GM19035 (cell line): Measurements from ENCODE around the gene CAPNS2.

Experiments
- ATAC-seq: cut with Tn5 transposase; IDR thresholded peaks from one replicate; pipeline ENCODE4 v1.9.1; 2021; ENCODE audit not compliant: unreplicated experiment

CAPNS2 gene

GRCh38 chr16:55566432-55567175 is at the start of gene CAPNS2:
TSS of gene CAPNS2 (plus strand) at chr16:55566684. CDS start at chr16:55566757, 73 bp downstream.
- no peak for ATAC-seq

DNA sequence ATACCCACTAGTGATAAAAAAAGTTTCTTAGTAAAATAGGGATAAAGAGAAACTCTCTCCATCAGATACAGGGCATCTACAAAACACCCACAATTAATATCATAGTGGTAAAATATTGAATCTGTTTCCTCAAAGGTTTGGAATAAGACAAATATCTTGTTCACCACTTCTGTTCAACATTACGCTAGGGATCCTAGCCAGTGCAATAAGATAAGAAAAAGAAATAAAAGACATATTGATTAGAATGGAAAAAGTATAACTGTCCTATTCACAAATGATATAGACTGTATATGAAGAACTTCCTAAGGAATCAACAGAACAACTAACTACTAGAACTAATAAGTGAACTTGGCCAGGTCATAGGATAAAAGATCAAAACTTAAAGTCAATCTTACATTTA is 44.7 kb upstream of the CAPNS2 start:
- no peak for ATAC-seq

DNA sequence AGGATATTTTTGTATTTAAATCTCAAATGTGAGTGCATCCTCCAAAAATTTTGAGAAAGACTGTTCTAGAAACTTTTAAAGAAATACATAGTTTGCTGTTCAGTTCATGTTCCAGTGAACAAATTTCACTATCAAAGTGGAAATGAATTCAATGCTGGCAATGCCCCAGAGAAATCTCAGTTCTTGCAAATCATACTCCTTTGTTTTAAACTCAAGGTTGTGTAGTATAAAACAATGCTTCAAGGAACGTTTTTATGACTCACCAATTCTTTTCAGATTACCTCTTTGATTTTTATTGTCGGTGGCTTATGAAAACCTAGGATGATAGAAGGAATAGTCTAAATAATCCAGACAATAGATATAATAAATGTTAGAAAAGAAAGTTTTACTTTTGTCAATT is 40.0 kb upstream of the CAPNS2 start:
- no peak for ATAC-seq

- ATAC-seq, result no peak
These were observed 38.6 kb upstream of the CAPNS2 start for GRCh38 chr16:55527885-55528284.

DNA sequence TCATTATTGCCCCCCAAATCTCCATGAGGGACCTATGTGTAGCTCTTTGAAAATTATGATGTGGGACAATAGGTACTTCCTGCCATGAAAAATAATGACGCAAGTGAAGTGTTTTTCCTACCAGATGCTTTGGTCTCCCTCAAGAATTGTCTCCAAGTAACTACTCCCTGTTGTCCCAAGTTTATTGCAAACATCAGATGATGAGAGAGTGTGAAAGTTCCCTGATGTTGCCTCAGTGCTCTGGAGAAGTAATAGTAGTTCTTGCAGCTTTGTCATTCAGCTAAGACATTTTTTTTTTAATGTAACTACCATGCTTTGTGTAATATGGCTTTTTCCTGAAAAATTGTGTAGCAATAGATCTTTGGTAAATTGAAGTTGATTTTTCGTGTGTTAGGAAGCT is 37.5 kb upstream of the CAPNS2 start:
- ATAC-seq, result no peak

GRCh38 chr16:55530316-55530856 is 36.1 kb upstream of the CAPNS2 start:
- no peak for ATAC-seq

DNA sequence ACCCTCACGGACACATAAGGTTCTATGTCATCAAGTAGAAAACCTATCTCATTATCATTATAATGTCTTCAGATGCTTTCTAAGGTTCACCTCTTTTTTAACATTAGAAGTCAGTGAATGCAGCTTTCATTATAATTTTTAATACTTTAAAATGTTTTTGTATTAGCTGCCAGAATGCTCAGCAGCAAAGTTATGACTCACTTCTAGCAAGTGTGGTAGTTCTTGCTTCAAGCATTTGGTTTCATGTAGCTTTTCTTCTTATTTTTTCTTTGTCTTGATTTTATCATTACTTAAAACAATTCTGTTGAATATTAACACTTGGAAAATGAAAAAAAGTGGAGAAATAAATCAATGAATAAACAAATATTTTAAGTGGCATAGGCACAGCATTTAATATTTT is 34.3 kb upstream of the CAPNS2 start:
- ATAC-seq, result no peak

DNA sequence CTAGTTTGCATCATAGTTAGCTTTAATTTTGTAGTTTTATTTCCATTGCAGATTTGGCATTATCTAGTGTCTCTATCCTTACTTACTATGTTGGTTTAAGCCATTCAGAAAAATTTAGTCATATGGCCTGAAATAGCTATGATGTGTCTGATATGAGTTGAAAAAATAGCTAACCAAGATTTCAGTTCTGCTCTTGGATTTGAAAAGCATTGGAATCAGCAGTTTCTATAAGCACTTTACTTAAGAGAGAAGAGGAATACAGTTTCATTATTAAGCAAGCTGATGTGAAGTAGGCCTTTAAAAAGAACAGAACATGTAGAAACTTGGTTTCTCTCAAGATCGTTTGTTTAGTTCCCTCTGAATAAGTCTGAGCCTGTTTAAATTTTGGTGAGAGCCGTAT is 31.7 kb upstream of the CAPNS2 start:
- no peak for ATAC-seq

DNA sequence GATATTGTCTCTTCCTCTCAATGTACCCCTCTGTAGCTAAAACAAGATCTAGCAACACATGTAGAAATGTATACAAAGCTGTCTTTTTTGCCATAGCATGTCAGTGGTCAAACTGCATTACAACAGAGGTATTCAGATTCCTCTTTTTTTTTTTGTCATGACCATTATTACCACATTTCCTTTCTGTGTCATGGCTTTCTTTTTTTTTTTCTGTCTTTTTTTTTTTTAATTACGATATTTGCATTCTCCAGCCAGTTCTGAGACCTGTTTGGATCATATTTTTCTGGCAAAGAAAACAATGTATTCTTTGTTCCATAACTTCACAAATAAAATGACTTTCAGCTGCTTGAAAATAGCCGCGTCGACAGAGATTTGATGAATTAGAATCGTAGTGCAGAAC is 27.4 kb upstream of the CAPNS2 start:
- ATAC-seq, result no peak

- no peak for ATAC-seq
These were observed 27.0 kb upstream of the CAPNS2 start for GRCh38 chr16:55539488-55539887.

- no peak for ATAC-seq
These were observed 26.3 kb upstream of the CAPNS2 start for GRCh38 chr16:55540221-55540620.

DNA sequence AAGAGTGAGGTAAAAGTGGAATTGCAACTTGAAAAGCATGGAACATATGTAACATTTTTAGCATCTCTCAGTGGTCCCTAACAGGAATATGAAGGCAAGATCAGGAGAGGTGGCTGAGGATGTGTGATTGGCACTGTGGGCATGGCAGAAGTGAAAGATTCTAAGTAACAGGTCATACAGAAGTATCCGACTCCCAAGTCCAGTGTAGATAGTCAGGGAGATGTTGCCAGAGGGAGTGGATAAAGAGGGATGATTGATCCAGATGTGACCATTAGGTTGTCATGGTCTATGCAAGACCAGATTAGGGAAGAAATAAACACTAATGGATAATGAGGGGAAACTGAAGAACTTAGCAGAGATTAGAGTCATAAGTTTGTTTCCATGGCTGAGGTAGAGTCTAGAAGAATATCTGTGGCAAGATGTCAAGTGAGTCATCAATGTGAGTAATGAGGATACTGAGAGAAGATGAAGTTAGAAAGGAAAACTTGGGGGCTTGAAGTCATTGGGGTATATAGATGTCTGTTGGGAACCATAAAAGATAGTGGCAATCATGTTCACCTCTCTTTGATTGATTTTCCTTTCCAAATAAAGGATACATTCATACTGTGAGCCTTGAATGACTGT is 23.9 kb upstream of the CAPNS2 start:
- ATAC-seq, result no peak

DNA sequence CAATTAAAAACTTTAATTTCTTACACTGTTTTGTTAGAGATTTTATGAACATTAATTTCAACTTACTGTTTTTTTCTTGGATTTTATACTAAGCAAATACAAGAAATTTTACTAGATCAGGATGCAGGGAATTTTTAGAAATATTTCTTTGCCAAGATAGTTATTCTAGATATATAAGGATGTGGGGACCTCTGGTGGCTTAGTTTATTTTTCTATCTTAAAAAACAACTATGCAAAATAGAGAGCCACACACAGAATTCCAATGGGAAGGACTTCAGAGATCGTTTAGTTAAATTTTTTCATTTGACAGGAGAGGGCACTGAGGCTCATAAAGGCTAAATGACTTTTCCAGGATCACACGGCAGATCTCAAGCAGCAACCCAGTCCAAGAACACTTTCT is 23.0 kb upstream of the CAPNS2 start:
- ATAC-seq, result no peak

DNA sequence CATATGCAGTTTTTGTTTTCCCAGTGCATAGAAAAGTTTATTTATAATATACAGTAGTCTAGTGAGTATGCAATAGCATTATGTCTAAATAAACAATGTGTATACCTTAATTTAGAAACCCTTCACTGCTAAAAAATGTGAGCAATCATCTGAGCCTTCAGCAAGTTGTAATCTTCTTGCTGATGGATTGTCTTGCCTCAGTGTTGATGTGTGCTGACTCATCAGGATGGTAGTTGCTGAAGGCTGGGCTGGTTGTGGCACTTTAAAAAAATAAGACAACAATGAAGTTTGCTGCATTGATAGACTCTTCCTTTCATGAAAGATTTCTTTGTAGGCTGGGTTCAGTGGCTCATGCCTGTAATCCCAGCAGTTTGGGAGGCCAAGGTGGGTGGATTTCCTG is 13.9 kb upstream of the CAPNS2 start:
- no peak for ATAC-seq

- no peak for ATAC-seq
These were observed 11.0 kb upstream of the CAPNS2 start for GRCh38 chr16:55555436-55555835.

- ATAC-seq, result no peak
These were observed 9.3 kb upstream of the CAPNS2 start for GRCh38 chr16:55557186-55557585.

DNA sequence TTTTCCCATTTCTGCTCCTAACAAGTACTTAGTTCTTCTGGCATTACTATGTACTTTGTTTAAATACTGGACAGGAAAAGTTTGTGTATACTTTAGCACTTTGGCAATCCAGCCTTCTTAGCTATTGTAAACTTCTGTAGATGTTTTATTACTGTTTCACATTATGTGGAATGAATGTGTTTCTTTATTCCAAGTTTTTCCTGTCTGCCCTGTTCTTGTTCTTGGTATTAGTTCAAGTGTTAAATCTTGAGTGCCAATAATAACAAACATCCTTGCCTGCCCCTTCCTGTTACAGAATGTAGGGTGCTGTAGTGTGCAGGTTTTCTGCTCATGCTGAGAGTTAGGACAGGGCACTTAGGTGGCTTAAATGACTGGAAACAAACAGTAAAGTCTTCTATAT is 7.3 kb upstream of the CAPNS2 start:
- no peak for ATAC-seq

DNA sequence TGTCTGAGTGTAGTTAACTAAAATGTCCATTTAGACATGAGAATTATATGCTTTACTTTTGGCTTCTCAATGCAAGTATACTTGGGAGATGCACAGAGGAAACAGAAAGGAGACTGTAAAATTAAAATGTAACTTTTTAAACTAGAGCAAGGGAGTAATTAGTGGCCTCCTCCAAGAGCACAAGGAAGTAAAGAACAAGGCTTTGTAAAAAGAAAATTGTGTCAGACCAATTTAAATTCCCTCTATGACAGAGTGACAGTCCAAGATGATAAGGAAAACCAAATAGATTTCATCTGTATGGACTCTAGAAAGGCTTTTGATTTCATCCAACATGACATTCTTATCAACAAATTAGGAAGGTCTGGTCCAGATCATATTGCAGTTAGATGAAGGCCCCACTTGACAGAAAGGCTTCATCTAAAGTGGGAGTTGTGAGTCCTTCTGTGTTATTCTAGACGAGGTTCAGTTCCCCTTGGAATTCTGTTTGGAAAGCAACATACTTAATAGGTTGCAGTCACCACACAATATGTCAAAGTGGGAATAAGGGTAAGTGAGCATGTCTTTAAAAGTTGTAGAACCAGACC is 6.5 kb upstream of the CAPNS2 start:
- no peak for ATAC-seq

DNA sequence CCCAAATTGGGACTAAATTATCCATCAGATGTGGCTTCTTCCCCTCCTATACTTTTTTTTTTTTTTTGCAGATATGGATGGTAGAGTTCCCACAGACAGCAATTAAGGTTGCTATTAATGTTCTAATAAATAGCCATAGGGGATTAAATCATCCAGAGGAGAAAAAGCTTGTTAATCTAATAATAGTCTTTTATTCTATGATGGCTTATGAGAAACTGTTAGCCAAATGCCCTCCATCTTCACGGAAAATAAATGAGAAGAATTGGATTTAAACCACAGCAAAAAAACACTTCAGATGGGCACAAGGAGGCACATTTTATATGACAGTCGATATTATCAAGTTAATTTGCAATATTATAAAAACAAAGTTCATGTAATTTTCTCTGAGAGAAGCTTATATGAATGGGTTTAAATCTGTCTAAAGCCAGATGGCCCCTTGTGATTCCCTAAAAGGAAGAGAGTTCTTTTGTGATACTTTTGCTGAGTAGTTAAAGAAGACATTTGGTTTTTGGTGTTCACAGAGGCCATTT is 5.1 kb upstream of the CAPNS2 start:
- no peak for ATAC-seq

DNA sequence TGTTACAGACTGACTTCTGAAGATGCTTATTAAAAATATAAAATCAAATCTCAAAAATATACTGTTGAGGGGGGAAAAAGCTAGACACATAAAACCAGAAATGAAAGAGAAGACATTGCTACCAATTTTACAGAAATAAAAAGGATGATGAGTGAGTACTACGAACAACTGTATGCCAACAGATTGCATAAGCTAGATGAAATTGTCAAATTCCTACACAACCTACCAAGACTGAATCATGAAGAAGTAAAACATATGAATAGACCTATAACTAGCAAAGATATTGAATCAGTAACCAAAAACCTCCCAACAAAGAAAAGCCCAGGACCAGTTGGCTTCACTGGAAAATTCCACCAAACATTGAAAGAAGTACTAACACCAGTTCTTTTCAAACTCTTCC is 3.5 kb upstream of the CAPNS2 start:
- ATAC-seq, result no peak

- ATAC-seq, result no peak
These were observed 2.7 kb upstream of the CAPNS2 start for GRCh38 chr16:55563797-55564196.

GRCh38 chr16:55565086-55565485 is 1.4 kb upstream of the CAPNS2 start:
- no peak for ATAC-seq
